Measurements from ENCODE around the gene EMID1. TPM values are rescaled to one million over a fixed set of nuclear protein-coding genes. Genes with fewer than 3 reads are reported as not detected.
"Not testable (repeated sequence)": the region's sequence is repeated elsewhere in the genome, so short reads cannot be mapped to it uniquely, and the experiment has no call there.

EMID1 gene
- total RNA-seq, 4 donors from 2014 or later, result 0.33 to 1.8 TPM; not detected in 2

DNA sequence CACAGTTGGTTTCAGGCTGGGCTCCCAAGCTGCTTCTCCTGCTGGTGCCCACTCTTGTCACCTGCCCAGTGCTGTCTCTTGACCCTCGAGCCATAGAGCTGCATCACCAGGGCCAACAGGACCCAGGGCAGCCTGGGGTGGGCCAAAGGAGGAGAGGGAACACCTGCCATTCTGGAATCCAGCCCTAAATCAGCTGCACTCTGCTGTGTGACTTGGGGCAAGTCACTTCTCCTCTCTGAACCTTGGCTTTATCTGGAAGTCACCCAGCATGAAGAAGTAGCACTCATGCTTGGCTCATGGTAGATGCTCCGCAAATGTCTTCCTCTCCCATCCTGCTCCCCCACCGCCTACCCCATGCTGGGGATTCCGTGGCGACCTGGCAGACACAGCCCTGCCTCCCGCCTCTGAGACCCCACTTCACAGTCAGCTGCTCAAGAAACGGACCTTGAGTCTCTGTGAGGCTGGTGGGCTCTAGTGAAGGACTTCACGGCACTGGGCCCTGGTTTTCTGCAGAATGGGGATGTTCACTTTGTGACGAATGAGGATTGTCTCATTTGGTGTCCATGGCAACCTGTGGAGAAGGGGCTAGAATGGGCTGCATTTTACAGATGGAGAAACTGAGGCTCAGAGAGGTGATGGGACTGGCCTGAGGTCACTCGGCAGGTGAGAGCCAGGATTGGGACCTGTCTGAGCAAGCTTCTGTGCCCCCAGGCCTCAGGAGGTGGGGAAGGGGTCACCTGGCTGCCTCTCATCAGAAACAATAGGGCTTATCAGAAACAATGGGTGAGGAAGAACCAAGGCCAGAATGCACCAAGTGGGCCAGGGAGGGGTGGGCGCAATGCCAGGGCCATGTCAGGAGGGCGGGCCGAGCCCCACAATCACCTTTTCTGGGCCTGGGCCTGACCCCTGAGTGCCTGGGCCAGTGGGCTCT lies 12.4 kb downstream of the EMID1 start:
- TF ChIP-seq POLR2A (IDR thresholded peaks at IDR 0.05), result no peak
- TF ChIP-seq, protein P1, sequence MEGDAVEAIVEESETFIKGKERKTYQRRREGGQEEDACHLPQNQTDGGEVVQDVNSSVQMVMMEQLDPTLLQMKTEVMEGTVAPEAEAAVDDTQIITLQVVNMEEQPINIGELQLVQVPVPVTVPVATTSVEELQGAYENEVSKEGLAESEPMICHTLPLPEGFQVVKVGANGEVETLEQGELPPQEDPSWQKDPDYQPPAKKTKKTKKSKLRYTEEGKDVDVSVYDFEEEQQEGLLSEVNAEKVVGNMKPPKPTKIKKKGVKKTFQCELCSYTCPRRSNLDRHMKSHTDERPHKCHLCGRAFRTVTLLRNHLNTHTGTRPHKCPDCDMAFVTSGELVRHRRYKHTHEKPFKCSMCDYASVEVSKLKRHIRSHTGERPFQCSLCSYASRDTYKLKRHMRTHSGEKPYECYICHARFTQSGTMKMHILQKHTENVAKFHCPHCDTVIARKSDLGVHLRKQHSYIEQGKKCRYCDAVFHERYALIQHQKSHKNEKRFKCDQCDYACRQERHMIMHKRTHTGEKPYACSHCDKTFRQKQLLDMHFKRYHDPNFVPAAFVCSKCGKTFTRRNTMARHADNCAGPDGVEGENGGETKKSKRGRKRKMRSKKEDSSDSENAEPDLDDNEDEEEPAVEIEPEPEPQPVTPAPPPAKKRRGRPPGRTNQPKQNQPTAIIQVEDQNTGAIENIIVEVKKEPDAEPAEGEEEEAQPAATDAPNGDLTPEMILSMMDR (IDR thresholded peaks at IDR 0.05 in 4 of 5, conservative IDR thresholded peaks at IDR 0.05 in 1 of 5), result no peak
- intact Hi-C loops (cut with DNase I; ENCODE audit: low total_unique reads), result no loop called here
- H3K36me3 ChIP-seq, result no peaks in the 10 kb centered on the region

DNA sequence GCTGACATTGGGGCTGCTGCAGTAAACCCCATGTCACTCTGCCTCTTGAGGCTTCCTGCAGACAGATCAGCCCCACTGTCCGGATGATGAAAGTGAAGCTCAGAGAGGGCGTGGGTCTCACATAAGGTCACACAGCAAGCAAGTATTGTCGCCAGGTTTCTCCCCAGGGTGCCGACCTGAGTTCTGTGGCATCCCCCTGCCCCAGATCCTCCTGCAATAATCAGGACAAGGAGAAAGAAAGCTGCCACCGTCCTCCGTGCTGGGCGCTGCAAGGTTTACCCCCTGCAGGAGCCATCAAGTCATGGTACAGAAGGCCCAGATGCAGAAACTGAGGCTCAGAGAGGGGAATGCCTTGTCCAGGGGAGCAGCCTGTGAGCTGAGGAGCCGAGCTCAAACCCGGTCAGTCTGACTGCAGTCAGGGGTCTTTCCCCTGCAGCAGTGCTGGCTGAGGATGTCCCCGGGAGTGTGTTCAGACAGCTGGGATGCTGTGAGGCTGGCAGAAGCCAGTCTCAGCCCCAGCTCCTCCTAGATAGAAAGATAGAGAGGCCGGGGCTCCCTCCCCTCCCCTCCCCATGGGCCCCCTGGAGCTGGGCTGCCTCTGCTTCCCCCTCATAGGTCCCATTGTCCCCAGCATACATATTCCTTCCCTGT lies 13.2 kb downstream of the EMID1 start:
- Histone ChIP-seq H3K36me3 (no peaks in the 10 kb centered on the region), H3K4me3 (no peak overlapping the region), H3K27me3 (no peaks in the 10 kb centered on the region), H3K4me1 (no peaks in the 10 kb centered on the region), H3K27ac (no peak overlapping the region), H3K9me3 (no peaks in the 10 kb centered on the region)
- intact Hi-C loops (cut with DNase I; ENCODE audit: low total_unique reads), result no loop called here
- in situ Hi-C loops (cut with MboI; ENCODE audit: low sequenced_read_pairs in 4 of 4), result no loop called here
- ATAC-seq, result no peak
- DNase-seq, result no peak
- TF ChIP-seq POLR2A (IDR thresholded peaks at IDR 0.05), result no peak
- TF ChIP-seq, protein P1 (IDR thresholded peaks at IDR 0.05 in 4 of 5, conservative IDR thresholded peaks at IDR 0.05 in 1 of 5), result no peak

More for the DNA sequence above, 12.4 kb downstream of the EMID1 start:
- H3K4me3 ChIP-seq, result no peak overlapping the region
- no peak for ATAC-seq
- in situ Hi-C loops (cut with MboI; ENCODE audit: low sequenced_read_pairs in 4 of 4), result no loop called here
- H3K9me3 ChIP-seq, result no peaks in the 10 kb centered on the region
- no peaks in the 10 kb centered on the region for H3K27me3 ChIP-seq
- no peaks in the 10 kb centered on the region for H3K4me1 ChIP-seq
- DNase-seq, result no peak
- H3K27ac ChIP-seq, result no peak overlapping the region

DNA sequence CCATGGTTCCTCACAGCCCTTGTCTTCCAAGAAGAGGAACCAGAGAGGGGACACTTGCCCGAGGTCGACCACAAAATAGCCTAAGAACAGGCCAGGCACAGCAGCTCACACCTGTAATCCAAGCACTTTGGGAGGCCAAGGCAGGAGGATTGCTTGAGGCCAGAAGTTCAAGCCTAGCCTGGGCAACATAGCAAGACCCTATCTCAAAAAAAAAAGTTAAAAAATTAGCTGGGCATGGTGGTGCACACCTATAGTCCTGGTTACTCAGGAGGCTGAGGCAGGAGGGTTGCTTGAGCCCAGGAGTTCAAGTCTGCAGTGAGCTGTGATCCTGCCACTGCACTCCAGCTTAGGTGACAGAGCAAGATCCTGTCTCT lies 13.7 kb downstream of the EMID1 start:
- H3K36me3 ChIP-seq; intact Hi-C loops (cut with DNase I; ENCODE audit: low total_unique reads); H3K4me1 ChIP-seq; H3K27ac ChIP-seq; DNase-seq; ATAC-seq; in situ Hi-C loops (cut with MboI; ENCODE audit: low sequenced_read_pairs in 4 of 4); H3K4me3 ChIP-seq; H3K9me3 ChIP-seq; H3K27me3 ChIP-seq: not testable (repeated sequence)

DNA sequence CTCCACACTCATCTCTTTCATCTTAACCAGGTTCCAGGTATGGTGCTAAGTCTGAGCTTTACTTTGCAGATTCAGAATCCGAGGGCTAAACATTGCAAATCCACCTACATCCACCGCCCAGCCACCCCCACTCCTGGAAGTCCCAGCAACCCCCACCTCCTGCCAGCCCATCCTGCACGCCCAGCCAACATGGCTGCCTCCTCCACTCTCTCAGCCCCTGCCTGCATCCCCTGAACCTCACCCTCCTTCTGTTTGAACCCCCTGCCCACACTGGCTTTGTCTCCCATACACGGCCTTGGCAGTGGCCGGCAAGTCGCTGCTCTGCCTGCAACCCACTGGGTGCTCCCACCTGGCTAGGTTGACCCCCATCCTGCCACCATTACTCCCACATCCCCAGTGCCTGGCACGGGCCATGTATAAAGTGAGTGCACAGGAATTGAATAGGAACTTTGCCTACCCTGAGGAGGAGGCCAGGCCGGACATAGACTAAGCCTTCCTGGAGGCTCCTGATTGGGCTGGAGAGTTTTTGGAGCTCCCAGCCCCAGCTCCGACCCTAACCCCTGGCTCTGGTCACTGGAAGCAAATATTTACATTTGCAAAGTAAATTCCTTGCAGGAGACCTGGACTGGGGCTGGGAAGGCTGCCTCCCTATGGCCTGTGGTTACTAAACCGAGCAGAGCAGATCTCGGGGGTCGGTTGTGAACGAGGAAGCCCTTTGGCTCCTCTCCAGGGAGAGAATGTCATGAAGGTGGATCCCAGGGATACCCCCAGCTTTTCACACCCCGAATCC lies 14.4 kb downstream of the EMID1 start:
- in situ Hi-C loops (cut with MboI; ENCODE audit: low sequenced_read_pairs in 4 of 4) (no loop called here), intact Hi-C loops (cut with DNase I; ENCODE audit: low total_unique reads) (no loop called here)
- ATAC-seq (no peak), DNase-seq (no peak)
- H3K4me3 ChIP-seq, result no peak overlapping the region
- H3K27ac ChIP-seq, result no peak overlapping the region
- TF ChIP-seq POLR2A (IDR thresholded peaks at IDR 0.05), result no peak
- TF ChIP-seq, protein P1 (IDR thresholded peaks at IDR 0.05 in 4 of 5, conservative IDR thresholded peaks at IDR 0.05 in 1 of 5), result no peak
- no peaks in the 10 kb centered on the region for H3K9me3 ChIP-seq
- H3K4me1 ChIP-seq, result peaks cover under 1 to 2% of the 10 kb centered on the region in 2 donors
- H3K36me3 ChIP-seq, result no peaks in the 10 kb centered on the region
- H3K27me3 ChIP-seq, result no peaks in the 10 kb centered on the region
